Brain microvascular endothelial cell (primary cell): ENCODE data around the gene MBIP.

Source experiments
- DNase-seq: peaks from one replicate; pipeline ENCODE4 v3.0.0-alpha.2; 2020
- H3K27ac ChIP-seq: fragments of 250-450 bp; sonication (Bioruptor Pico); 2 replicates; pipeline ENCODE4 v1.5.1; 2020; ENCODE audit warnings: mild to moderate bottlenecking, moderate library complexity
- H3K27me3 ChIP-seq: fragments of 250-450 bp; sonication (Bioruptor Pico); replicated peaks from 2 replicates; pipeline ENCODE4 v1.5.1; 2020; ENCODE audit warnings: mild to moderate bottlenecking
- H3K36me3 ChIP-seq: fragments of 250-450 bp; sonication (Bioruptor Pico); replicated peaks from 2 replicates; pipeline ENCODE4 v1.5.1; 2020; ENCODE audit warnings: mild to moderate bottlenecking
- H3K4me3 ChIP-seq: 2 replicates; pipeline ENCODE4 v1.5.1; 2011; ENCODE audit warnings: low read depth, mild to moderate bottlenecking, control low read depth, low read length, moderate library complexity
- in situ Hi-C: cut with HindIII; loops from 2 replicates; pipeline ENCODE4 v1.10.0; 2017; ENCODE audit warnings: low sequenced_read_pairs, low pct_ligation_motif_present
- TF ChIP-seq, protein P1 (sequence below): IDR thresholded peaks from 2 replicates; pipeline ENCODE4 v1.5.1; 2011; ENCODE audit warnings: low read depth, mild to moderate bottlenecking, moderate library complexity, low read length, control low read depth, inconsistent platforms; ENCODE audit errors: missing control alignments

MBIP gene

DNA sequence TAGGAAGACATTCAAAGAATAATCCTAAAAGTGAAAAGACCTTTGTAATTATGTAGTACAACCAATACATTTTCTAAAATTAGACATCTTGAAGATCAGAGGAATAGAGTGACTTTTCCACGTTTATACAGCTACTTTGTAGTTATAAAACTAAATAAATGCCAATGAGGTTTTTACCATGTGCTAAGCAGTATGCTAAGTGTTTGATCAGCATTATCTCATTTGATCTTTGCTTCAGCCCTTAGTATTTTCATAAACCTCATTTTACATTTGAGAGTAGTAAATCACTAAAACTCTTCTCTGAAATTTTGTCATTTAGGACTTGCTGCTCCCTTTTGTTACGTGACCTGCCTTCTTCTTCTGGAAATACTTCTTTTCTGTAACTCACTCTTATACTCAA lies 13.6 kb downstream of the MBIP start:
- TF ChIP-seq, protein P1, sequence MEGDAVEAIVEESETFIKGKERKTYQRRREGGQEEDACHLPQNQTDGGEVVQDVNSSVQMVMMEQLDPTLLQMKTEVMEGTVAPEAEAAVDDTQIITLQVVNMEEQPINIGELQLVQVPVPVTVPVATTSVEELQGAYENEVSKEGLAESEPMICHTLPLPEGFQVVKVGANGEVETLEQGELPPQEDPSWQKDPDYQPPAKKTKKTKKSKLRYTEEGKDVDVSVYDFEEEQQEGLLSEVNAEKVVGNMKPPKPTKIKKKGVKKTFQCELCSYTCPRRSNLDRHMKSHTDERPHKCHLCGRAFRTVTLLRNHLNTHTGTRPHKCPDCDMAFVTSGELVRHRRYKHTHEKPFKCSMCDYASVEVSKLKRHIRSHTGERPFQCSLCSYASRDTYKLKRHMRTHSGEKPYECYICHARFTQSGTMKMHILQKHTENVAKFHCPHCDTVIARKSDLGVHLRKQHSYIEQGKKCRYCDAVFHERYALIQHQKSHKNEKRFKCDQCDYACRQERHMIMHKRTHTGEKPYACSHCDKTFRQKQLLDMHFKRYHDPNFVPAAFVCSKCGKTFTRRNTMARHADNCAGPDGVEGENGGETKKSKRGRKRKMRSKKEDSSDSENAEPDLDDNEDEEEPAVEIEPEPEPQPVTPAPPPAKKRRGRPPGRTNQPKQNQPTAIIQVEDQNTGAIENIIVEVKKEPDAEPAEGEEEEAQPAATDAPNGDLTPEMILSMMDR, result no peak
- no peaks in the 10 kb centered on the region for H3K27me3 ChIP-seq
- no peak for DNase-seq
- peaks cover 23% of the 10 kb centered on the region for H3K36me3 ChIP-seq
- in situ Hi-C loops, result no loop called here
- no peak overlapping the region for H3K4me3 ChIP-seq
- H3K27ac ChIP-seq, result no peak overlapping the region

DNA sequence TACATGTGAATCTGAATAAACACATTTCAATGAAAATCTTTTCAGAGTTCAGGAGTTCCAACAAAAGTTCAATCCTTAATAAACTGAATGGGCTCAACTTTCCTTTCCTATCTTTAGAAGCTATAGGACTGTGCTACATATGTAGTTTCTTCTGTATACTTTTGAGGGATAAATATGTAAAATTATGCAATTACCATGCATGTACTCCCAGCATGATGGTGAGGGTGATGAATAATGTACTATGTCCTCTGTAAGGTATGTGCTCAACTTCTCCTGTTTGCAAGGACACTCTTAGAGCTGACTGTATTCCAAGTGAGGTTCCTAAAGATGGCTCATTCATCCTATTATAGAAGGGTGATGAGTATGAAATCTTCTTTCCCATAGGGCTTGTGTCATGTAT lies 15.5 kb downstream of the MBIP start:
- Histone ChIP-seq H3K4me3 (no peak overlapping the region), H3K36me3 (peaks cover 12% of the 10 kb centered on the region), H3K27me3 (no peaks in the 10 kb centered on the region), H3K27ac (no peak overlapping the region)
- in situ Hi-C loops, result no loop called here
- TF ChIP-seq, protein P1, result no peak
- no peak for DNase-seq

DNA sequence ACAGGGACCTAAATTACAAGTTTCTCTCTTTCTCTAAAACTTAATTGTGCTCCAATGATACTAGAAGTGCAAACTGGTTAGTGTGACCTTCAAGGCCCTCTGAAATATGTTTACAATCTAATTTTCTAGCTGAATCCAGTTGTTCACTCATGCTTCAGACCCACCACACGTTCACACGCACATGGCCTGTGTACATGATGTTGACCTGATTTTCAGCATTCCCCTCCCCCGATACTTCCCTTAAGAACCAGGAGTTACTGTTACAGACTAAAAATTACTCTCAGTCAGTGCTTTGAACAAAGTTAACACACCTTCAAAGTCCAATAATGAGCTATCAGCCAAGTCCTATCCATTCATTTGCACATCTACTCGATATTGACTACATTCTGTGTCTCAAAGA lies 16.5 kb downstream of the MBIP start:
- no peak overlapping the region for H3K27ac ChIP-seq
- peaks cover 8% of the 10 kb centered on the region for H3K36me3 ChIP-seq
- DNase-seq, result no peak
- no peak overlapping the region for H3K4me3 ChIP-seq
- no peaks in the 10 kb centered on the region for H3K27me3 ChIP-seq
- in situ Hi-C loops, result no loop called here
- TF ChIP-seq, protein P1, result no peak

DNA sequence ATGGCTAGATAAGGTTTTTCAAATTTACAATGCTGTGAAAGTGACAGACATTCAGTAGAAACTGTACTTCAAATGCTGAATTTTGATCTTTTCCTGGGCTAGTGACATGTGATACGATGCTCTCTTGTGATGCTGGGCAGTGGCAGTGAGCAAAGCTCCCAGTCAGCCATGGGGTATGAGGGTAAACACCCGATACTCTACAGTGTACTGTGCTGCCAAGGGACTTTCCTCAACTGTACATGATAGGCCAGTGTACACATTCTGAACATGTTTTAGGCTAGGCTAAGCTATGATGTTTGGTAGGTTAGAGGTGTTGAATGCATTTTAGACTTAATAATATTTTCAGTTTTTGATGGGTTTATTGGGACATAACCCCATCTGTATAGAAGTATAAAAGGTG lies 17.6 kb downstream of the MBIP start:
- no peak for DNase-seq
- Histone ChIP-seq H3K36me3 (peaks cover 8% of the 10 kb centered on the region), H3K4me3 (no peak overlapping the region), H3K27ac (no peak overlapping the region), H3K27me3 (no peaks in the 10 kb centered on the region)
- TF ChIP-seq, protein P1, result no peak
- in situ Hi-C loops, result no loop called here

DNA sequence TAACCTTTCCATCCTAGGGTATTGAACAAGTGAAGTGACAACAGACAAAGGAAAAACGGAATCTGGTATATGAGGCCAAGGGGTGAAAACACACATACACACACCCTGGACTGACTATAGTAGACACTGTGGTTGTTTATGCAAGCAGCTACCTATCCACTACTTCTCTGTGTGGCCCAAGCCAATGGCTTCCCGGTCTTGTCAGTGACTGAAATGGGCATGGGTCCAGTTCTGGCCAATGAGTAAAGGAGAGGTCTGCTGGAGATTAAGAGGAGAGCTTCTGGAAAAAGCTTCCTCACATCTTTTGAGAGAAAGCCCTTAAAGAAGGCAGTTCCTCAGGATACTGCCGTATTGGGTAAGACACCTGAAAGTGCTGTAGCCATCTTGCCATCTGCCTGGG lies 19.3 kb downstream of the MBIP start:
- no peak overlapping the region for H3K27ac ChIP-seq
- H3K27me3 ChIP-seq, result no peaks in the 10 kb centered on the region
- DNase-seq, result no peak
- TF ChIP-seq, protein P1, result no peak
- peaks cover 15% of the 10 kb centered on the region for H3K36me3 ChIP-seq
- in situ Hi-C loops, result no loop called here
- H3K4me3 ChIP-seq, result no peak overlapping the region

DNA sequence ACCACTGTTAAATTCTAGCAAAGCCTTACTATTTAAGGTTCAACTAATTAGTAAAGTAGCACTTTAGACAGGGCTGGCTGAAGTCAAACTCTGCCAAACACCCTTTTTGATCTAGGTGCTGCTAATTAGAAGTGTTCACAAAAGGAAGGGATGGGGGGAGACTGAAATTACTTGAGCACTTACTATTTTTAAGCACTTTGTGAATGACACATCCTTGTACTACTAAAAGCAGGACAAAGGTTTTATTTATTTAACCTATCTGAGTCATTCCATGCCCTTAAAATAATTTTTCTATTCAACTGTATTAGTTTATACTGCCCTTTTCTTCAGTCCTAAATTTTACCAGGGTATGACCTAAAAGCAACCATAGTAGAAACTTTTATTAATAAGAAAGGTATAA lies 20.1 kb downstream of the MBIP start:
- in situ Hi-C loops, result no loop called here
- TF ChIP-seq, protein P1, result no peak
- Histone ChIP-seq H3K27me3 (no peaks in the 10 kb centered on the region), H3K27ac (no peak overlapping the region), H3K4me3 (no peak overlapping the region), H3K36me3 (peaks cover 13% of the 10 kb centered on the region)
- DNase-seq, result no peak
